ENCODE data around the gene NRXN2. TPM values are rescaled to one million over a fixed set of nuclear protein-coding genes. Genes with fewer than 3 reads are reported as not detected.
A peak's percentile ranks its signal among the peaks of the same experiment; 100 is the strongest.

The NRXN2 gene
- polyA plus RNA-seq (2012; rRNA removed): 0.15 TPM in 2 replicates
- 0.09 and 1.4 TPM in 2 replicates for polyA plus RNA-seq (2012; cell fraction: cytosol; rRNA removed)
- polyA plus RNA-seq (2012; cell fraction: nucleus; rRNA removed): 0.06 and 0.54 TPM in 2 replicates

DNA sequence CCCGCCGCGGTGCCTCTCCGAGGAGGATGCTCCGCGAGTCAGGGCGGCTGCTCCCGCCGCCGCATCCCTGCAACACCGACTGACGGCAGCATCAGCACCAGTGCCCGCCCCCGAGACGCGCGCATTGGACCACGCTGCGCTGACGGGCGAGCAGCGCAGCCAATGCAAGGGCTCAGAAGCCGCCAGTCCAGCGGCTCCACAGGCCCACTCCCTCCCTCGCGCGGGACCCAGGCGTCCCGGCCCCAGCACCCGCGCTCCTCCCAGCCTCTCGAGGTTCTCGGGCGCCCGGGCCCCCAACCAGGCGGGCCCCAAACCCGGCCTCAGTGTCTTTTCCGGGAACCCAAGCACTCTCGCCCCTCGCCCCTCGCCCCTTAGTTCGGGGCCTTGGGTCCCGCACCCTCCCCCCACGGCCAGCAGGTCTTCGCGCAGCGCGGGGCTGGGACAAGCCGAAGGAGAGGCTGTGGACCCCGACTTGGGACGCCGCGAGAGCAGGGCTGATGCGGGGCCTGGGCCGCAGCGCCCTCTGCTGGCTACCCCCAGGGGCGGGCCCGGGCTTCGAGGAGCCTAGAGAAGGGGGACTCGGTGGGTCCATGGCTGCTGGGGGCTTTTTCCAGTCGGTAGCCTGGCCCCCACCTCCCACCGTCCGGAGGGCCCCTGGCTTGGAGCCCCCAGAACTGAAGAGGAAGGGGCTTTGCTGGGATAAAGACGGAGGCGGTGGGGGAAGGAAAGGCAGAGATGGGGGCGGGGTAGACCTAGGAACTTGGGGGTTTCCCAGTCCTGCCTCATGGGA is at the start of gene NRXN2:
NRXN2 (minus strand) TSS at position 81 of the 790 bp plus-strand sequence. CDS start 9,498 bp downstream, outside the sequence.
- peaks cover 0 to 34% of the 10 kb centered on the region in 2 experiments; a peak in 1 of 4 replicates for H3K4me1 ChIP-seq (ENCODE audit: control insufficient read depth in 1 of 2, insufficient read depth in 2 of 2, low read depth in 1 of 2, low read length in 1 of 2)
- 11% methylated on average over 21 of the region's 66 CpGs for WGBS (ENCODE audit: low lambda C conversion rate)
- CTCF ChIA-PET: interaction anchor here (1.0 to 2.6 kb wide), 10 partner anchors 11 to 71 kb away, joined by 3 to 33 read pairs (median 6); partner anchors contain the start of gene RASGRP2
- H3K27ac ChIP-seq (ENCODE audit: low read depth in 2 of 2, low read length in 1 of 2): peak within 1 kb of the TSS in 1 of 2 experiments; percentile 76; a peak in 2 of 4 replicates
- H3K9me3 ChIP-seq: no peaks in the 10 kb centered on the region
- no peaks in the 10 kb centered on the region for H3K79me2 ChIP-seq (ENCODE audit: insufficient read depth)
- peaks cover under 1% of the 10 kb centered on the region; the same call in 1 of the 2 replicates for H3K27me3 ChIP-seq (ENCODE audit: insufficient read depth)
- POLR2A ChIA-PET: no interaction called here
- peak; percentile 97 for DNase-seq
- H3K9me2 ChIP-seq: no peaks in the 10 kb centered on the region
- peak within 1 kb of the TSS; percentile 67 to 93 for H3K4me3 ChIP-seq (ENCODE audit: low read depth in 2 of 2, low read length in 1 of 2)
- peak within 1 kb of the TSS; percentile 100 for H3K4me2 ChIP-seq
- H3F3A ChIP-seq (replicated peaks; ENCODE audit: insufficient read depth): no peaks in the 10 kb centered on the region
- H2AFZ ChIP-seq (ENCODE audit: low read depth): peak within 1 kb of the TSS; percentile 100; the same call in 1 of the 2 replicates
- no peaks in the 10 kb centered on the region for H4K20me1 ChIP-seq (ENCODE audit: insufficient read depth)
- peak within 1 kb of the TSS; percentile 84 for H3K9ac ChIP-seq
- no peaks in the 10 kb centered on the region for H3K36me3 ChIP-seq (replicated peaks in 1 of 2; ENCODE audit: control insufficient read depth in 1 of 2, insufficient read depth in 2 of 2, low read length in 1 of 2)
- TF ChIP-seq MXI1 (IDR thresholded peaks at IDR 0.05; ENCODE audit: low read depth, low read length) (peak; percentile 52; the same call in 1 of the 2 replicates), ZBTB33 (IDR thresholded peaks at IDR 0.05; ENCODE audit: borderline replicate concordance, low read depth) (no peak), FOXJ3 (CRISPR knock-in tag; IDR thresholded peaks at IDR 0.05) (0 out of 2 replicates have a peak, but pooled peaks have one; percentile 19), NRF1 (IDR thresholded peaks at IDR 0.05; ENCODE audit: low read depth, low read length) (peak; percentile 37; the same call in 1 of the 2 replicates), RAD21 (IDR thresholded peaks at IDR 0.05; ENCODE audit: low read length) (peak; percentile 72), POLR2AphosphoS5 (IDR thresholded peaks at IDR 0.05; ENCODE audit: low read depth, low read length) (no peak), FOXM1 (IDR thresholded peaks at IDR 0.05; ENCODE audit: low read depth) (no peak), CTCF (IDR thresholded peaks at IDR 0.05) (peak; percentile 98), SIN3A (IDR thresholded peaks at IDR 0.05; ENCODE audit: borderline replicate concordance, low read depth, low read length) (no peak), ELF1 (IDR thresholded peaks at IDR 0.05) (no peak), MEF2A (IDR thresholded peaks at IDR 0.05; ENCODE audit: borderline replicate concordance, low read depth) (no peak), TCF12 (IDR thresholded peaks at IDR 0.05) (no peak), USF1 (IDR thresholded peaks at IDR 0.05; ENCODE audit: borderline replicate concordance, low read depth) (no peak), NFIC (IDR thresholded peaks at IDR 0.05; ENCODE audit: borderline replicate concordance) (no peak), SMC3 (IDR thresholded peaks at IDR 0.05; ENCODE audit: low read depth, low read length) (peak; percentile 78), MAX (IDR thresholded peaks at IDR 0.05; ENCODE audit: low read depth) (no peak), GABPA (IDR thresholded peaks at IDR 0.05; ENCODE audit: low read depth) (no peak), RFX5 (IDR thresholded peaks at IDR 0.05; ENCODE audit: low read length) (no peak), CHD2 (IDR thresholded peaks at IDR 0.05; ENCODE audit: low read length, partially characterized antibody) (no peak), EP300 (IDR thresholded peaks at IDR 0.05; ENCODE audit: borderline replicate concordance in 1 of 2, low read depth in 1 of 2, low read length in 1 of 2) (no peak), FOSL2 (IDR thresholded peaks at IDR 0.05; ENCODE audit: borderline replicate concordance, low read depth) (no peak), JUND (IDR thresholded peaks at IDR 0.05) (no peak), GATA2 (CRISPR knock-in tag; IDR thresholded peaks at IDR 0.05) (no peak), YY1 (IDR thresholded peaks at IDR 0.05; ENCODE audit: low read depth) (no peak), EZH2phosphoT487 (IDR thresholded peaks at IDR 0.05; ENCODE audit: borderline replicate concordance, low read depth) (no peak), PBX3 (IDR thresholded peaks at IDR 0.05) (peak; percentile 99), TAF1 (IDR thresholded peaks at IDR 0.05; ENCODE audit: borderline replicate concordance, low read depth, low read length) (peak; percentile 16; the same call in 1 of the 2 replicates)
